Aorta (tissue), 5 donors: ENCODE data around the gene NEGR1. TPM values are rescaled to one million over a fixed set of nuclear protein-coding genes. Genes with fewer than 3 reads are reported as not detected.

Experiments
- ATAC-seq: fragments of 200-7000 bp; cut with Tn5 transposase; one replicate; pipeline ENCODE4 v1.9.1; 2022; ENCODE audit warnings: moderate library complexity; ENCODE audit not compliant: low FRiP score
- DNase-seq, 2 donors: peaks; one replicate each; pipeline ENCODE4 v3.0.0-alpha.2; 2020
- H3K27ac ChIP-seq, 2 donors: one replicate each; pipeline ENCODE4 v1.5.1; 2013; ENCODE audit warnings: low read length in 2 of 2, mild to moderate bottlenecking in 2 of 2, moderate library complexity in 2 of 2, control low read depth in 1 of 2, inconsistent platforms in 1 of 2, low read depth in 1 of 2
- H3K27me3 ChIP-seq, 2 donors: one replicate each; pipeline ENCODE4 v1.6.1; 2013; ENCODE audit warnings: control low read depth in 1 of 2, low read length in 1 of 2, mild to moderate bottlenecking in 1 of 2, moderate library complexity in 1 of 2; ENCODE audit not compliant: insufficient read depth in 2 of 2, control insufficient read depth in 1 of 2
- H3K36me3 ChIP-seq, 2 donors: one replicate each; pipeline ENCODE4 v1.6.1; 2013; ENCODE audit warnings: control low read depth in 1 of 2, low read length in 1 of 2, mild to moderate bottlenecking in 1 of 2; ENCODE audit not compliant: insufficient read depth in 2 of 2, control insufficient read depth in 1 of 2
- H3K4me1 ChIP-seq, 2 donors: one replicate each; pipeline ENCODE4 v1.6.1; 2013; ENCODE audit warnings: low read length in 2 of 2, control low read depth in 1 of 2, mild to moderate bottlenecking in 1 of 2, moderate library complexity in 1 of 2; ENCODE audit not compliant: insufficient read depth in 2 of 2, control insufficient read depth in 1 of 2
- H3K4me3 ChIP-seq, 2 donors: one replicate each; pipeline ENCODE4 v1.5.1; 2013; ENCODE audit warnings: low read length in 2 of 2, control low read depth in 1 of 2, mild to moderate bottlenecking in 1 of 2
- H3K9me3 ChIP-seq: one replicate; pipeline ENCODE4 v1.6.1; 2013; ENCODE audit warnings: mild to moderate bottlenecking, low read length; ENCODE audit not compliant: control insufficient read depth
- WGBS, 2 donors: extraction: QIAGEN DNeasy Blood & Tissue Kit; methylation state at CpG; one replicate each; pipeline ENCODE4 v1.1.7; 2013; 5-methylcytosine and 5-hydroxymethylcytosine counted together
- intact Hi-C, 2 donors: fragments of 100-400 bp; cut with DNase I; formaldehyde crosslinking; loops; one replicate each; pipeline versions ENCODE4 v1.14.2 to v1.15.0; 2022
- polyA plus RNA-seq, 2 donors: library from polyadenylated mRNA; stranded (reverse); fragments of 200-250 nt; gene quantifications; one replicate each; pipeline ENCODE4 v1.2.3, GENCODE V29; 2013
- total RNA-seq, 2 donors: library from RNA; stranded (reverse); fragmentation: NEBNext Ultra II Directional; extraction: Animal tissue kit (Norgen Biotek cat#: 25700); gene quantifications; one replicate each; pipeline ENCODE4 v1.2.1, GENCODE V29; 2021
- donor health status: healthy with polysubstance abuse.
- donor health status: Bipolar disorder and iron deficiency.
- donor health status: DM: no; HTN: no; CAD: no.
- donor health status: DM: no; HTN: no; CAD: no.
- donor health status: DM: yes; HTN: yes; CAD: no.

NEGR1 gene
- total and polyA plus RNA-seq, 4 donors = 3.5 to 50.3 (median 18.4) TPM

- DNase-seq (no peak), ATAC-seq (no peak)
- WGBS, 2 donors = 91 to 92% methylated on average over 4 of the region's 4 CpGs
- Histone ChIP-seq H3K27me3 (no peaks in the 10 kb centered on the region), H3K36me3 (no peaks in the 10 kb centered on the region), H3K27ac (no peak overlapping the region), H3K4me1 (no peaks in the 10 kb centered on the region), H3K9me3 (no peaks in the 10 kb centered on the region), H3K4me3 (no peak overlapping the region)
- intact Hi-C loops = no loop called here
Observed at GRCh38 chr1:72000809-72001208, 281.5 kb downstream of the NEGR1 start.

DNA sequence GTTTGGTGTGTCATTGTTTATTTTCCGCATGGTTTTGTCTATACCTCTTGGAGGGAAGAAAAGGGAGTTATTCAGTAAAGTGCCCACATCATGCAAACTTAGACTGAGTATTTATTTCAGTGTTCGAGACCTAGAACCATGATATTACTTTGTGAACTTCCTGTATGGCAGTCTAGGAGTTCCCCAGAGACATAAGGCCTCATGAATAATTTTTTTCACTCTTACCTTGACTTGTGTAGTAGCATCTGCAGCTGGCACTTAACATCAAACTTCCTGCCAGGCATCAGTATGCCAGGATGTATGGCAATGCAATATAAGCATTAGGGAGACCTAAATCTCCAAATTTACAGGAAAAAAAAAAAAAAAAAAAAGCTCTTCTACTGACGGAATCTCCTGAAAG is 287.7 kb downstream of the NEGR1 start:
- H3K4me1 ChIP-seq = no peaks in the 10 kb centered on the region
- no peak overlapping the region for H3K27ac ChIP-seq
- intact Hi-C loops = no loop called here
- H3K27me3 ChIP-seq = no peaks in the 10 kb centered on the region
- no peak for ATAC-seq
- 90 to 93% methylated on average over 3 of the region's 3 CpGs for WGBS, 2 donors
- no peaks in the 10 kb centered on the region for H3K36me3 ChIP-seq
- no peaks in the 10 kb centered on the region for H3K9me3 ChIP-seq
- no peak overlapping the region for H3K4me3 ChIP-seq
- DNase-seq = no peak

DNA sequence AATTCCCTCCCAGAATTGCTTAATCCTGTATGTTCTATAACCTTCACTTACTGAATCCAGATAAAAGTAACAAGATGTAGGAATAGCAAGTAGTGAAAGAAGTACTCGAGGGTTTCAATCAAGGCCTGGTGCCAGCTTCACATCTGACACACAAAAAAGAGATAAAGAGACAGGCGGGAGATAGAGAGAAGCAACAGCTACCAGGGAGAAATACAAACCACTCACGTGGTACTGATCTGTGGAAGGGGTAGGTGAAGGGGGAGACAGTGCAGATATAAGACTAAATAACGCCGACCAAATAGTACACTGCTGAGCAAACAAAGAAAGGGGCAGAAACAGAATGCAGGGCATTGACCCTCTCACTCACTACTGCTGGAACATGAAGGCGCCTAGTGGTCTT is 295.2 kb downstream of the NEGR1 start:
- intact Hi-C loops = no loop called here
- Histone ChIP-seq H3K36me3 (no peaks in the 10 kb centered on the region), H3K9me3 (no peaks in the 10 kb centered on the region), H3K27me3 (no peaks in the 10 kb centered on the region), H3K27ac (no peak overlapping the region), H3K4me1 (no peaks in the 10 kb centered on the region), H3K4me3 (no peak overlapping the region)
- WGBS, 2 donors = 86 to 88% methylated on average over 6 of the region's 6 CpGs
- no peak for ATAC-seq
- no peak for DNase-seq

DNA sequence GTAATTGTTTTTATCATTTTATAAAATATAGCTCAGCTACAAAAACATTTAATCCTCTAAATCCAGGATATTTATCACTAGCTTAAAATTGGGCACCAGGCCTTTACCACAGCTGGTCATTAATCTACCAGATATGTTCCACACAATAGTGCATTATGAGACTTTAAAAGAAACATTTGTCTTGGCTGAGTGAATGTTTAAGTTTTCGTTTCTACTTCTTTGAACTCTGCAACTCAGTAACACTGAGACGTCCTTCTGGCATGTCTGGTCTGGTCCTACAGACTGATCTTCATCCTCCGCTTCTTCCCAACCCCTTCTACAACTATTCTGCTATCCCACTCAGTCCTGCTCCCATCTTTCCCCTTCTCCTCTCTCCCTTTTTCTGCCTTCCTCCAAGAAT is 296.2 kb downstream of the NEGR1 start:
- Histone ChIP-seq H3K4me3 (no peak overlapping the region), H3K27ac (no peak overlapping the region), H3K27me3 (no peaks in the 10 kb centered on the region), H3K9me3 (no peaks in the 10 kb centered on the region), H3K36me3 (no peaks in the 10 kb centered on the region), H3K4me1 (no peaks in the 10 kb centered on the region)
- WGBS, 2 donors = 13 to 18% methylated on average over 3 of the region's 3 CpGs
- intact Hi-C loops = no loop called here
- ATAC-seq = no peak
- DNase-seq = no peak

DNA sequence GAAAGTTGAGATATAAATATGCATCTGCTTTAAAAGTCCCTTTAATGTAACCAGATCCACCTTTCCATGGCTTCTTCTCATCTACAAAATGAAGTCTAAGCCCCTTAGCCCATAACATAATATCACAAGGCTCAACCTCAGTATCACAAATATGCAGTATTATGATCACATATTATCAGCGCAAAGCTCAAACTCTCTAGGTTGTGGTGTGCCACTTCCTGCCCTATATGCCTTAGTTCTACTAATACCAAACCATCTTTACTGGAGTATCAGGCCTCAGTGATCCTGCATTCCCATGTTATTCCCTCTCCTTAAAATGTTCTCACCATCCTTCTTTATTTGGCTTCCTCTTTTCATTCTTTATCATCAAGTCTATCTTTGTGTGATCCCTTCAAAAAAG is 301.8 kb downstream of the NEGR1 start:
- no peak overlapping the region for H3K27ac ChIP-seq
- no peaks in the 10 kb centered on the region for H3K4me1 ChIP-seq
- no peak overlapping the region for H3K4me3 ChIP-seq
- ATAC-seq = no peak
- H3K36me3 ChIP-seq = no peaks in the 10 kb centered on the region
- intact Hi-C loops = no loop called here
- 91 to 97% methylated on average over 1 of the region's 1 CpG for WGBS, 2 donors
- no peaks in the 10 kb centered on the region for H3K27me3 ChIP-seq
- H3K9me3 ChIP-seq = no peaks in the 10 kb centered on the region
- DNase-seq = no peak

GRCh38 chr1:71979882-71980281 is 302.5 kb downstream of the NEGR1 start:
- H3K27ac ChIP-seq = no peak overlapping the region
- no peaks in the 10 kb centered on the region for H3K27me3 ChIP-seq
- no peaks in the 10 kb centered on the region for H3K9me3 ChIP-seq
- no peak for ATAC-seq
- H3K4me3 ChIP-seq = no peak overlapping the region
- intact Hi-C loops = no loop called here
- DNase-seq = no peak
- H3K4me1 ChIP-seq = no peaks in the 10 kb centered on the region
- 8 to 20% methylated on average over 1 of the region's 1 CpG for WGBS, 2 donors
- H3K36me3 ChIP-seq = no peaks in the 10 kb centered on the region

DNA sequence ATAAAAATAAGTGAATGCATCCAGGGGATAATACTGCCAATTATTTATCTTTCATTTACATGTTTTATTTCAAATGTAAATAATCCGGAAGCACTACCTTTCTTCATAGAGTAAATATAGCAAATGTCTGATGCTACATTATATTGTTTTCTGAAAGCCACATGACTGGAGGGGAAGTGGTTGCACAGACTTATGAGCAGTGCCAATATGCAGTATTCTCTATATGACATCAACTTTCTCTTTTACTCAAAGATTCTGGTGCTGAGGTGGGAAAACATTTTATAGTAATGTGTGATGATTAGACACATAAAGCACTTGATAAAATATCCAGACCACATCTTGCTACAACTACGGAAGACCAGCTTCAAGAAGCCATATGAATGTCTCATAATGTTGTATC is 314.7 kb downstream of the NEGR1 start:
- no peaks in the 10 kb centered on the region for H3K27me3 ChIP-seq
- no peaks in the 10 kb centered on the region for H3K9me3 ChIP-seq
- H3K4me3 ChIP-seq = no peak overlapping the region
- no peak for DNase-seq
- no peak overlapping the region for H3K27ac ChIP-seq
- 79 to 82% methylated on average over 2 of the region's 2 CpGs for WGBS, 2 donors
- no peaks in the 10 kb centered on the region for H3K4me1 ChIP-seq
- no peaks in the 10 kb centered on the region for H3K36me3 ChIP-seq
- ATAC-seq = no peak
- intact Hi-C loops = no loop called here

GRCh38 chr1:71964188-71964587 is 318.2 kb downstream of the NEGR1 start:
- H3K27me3 ChIP-seq = no peaks in the 10 kb centered on the region
- no peak for ATAC-seq
- H3K9me3 ChIP-seq = no peaks in the 10 kb centered on the region
- H3K4me3 ChIP-seq = no peak overlapping the region
- no peaks in the 10 kb centered on the region for H3K36me3 ChIP-seq
- H3K4me1 ChIP-seq = no peaks in the 10 kb centered on the region
- 90% methylated on average over 6 of the region's 6 CpGs for WGBS, 2 donors
- H3K27ac ChIP-seq = no peak overlapping the region
- intact Hi-C loops = no loop called here
- no peak for DNase-seq

GRCh38 chr1:71956613-71957285 is 325.6 kb downstream of the NEGR1 start:
- DNase-seq (no peak), ATAC-seq (no peak)
- Histone ChIP-seq H3K27me3 (no peaks in the 10 kb centered on the region), H3K36me3 (no peaks in the 10 kb centered on the region), H3K9me3 (no peaks in the 10 kb centered on the region), H3K4me1 (no peaks in the 10 kb centered on the region), H3K27ac (no peak overlapping the region), H3K4me3 (no peak overlapping the region)
- WGBS, 2 donors = 54 to 62% methylated on average over 2 of the region's 2 CpGs
- intact Hi-C loops = no loop called here
